ENCODE data around the gene DPH1.

DPH1 gene

DNA sequence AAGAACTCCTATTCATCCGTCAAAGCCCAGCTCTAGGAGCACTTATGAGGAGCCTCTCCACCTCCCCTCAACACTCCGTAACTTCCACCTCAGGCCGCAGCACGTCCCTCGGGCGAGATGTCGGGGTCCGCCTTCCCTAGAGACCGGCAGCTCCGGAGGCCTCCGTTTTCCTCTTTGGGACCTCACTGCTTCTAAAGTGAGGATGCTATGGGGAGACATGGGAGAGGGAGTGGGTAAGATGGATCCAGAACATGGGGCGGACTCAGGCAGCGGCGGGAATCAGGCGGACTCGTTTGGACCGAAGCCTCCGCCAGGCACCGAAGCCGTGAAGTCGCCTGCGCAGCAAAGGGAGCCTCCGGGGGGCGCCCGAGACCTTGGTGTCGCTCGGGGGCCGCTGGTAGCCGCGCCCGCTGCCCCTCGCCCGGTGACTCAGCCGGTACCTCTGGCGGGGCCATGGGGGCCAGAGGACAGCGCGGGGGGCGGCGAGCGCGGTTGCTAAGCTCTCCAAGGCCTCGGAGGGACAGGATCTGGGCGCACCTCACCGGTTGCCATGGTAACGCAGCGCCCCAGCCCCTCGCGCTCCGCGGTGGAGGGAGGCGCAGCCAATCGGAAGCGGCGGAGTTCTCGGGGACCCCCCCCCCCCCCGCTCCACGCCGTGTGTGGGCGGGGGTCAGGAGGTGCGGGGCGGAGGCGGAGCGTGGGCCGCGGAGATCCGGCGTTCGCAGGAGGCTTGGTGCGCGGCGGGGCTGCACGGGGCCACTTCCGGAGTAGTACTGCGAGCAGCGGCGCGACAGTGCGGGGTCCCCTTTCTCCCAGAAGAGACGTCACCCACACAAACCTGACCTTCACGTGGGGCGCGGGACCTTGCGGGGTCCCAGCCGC is 23.7 kb downstream of the DPH1 start:
- Histone ChIP-seq H3K27me3 (ENCODE audit: low read depth, low read length) (no peaks in the 10 kb centered on the region), H3K36me3 (replicated peaks; ENCODE audit: low read depth, low read length) (no peaks in the 10 kb centered on the region), H4K20me1 (ENCODE audit: insufficient read depth, low read length) (no peaks in the 10 kb centered on the region), H3K4me3 (ENCODE audit: low read length) (peak overlapping the region; percentile 84), H3K9ac (ENCODE audit: low read length) (peak overlapping the region; percentile 32; the same call in 1 of the 2 replicates), H3K27ac (ENCODE audit: low read length) (no peak overlapping the region), H3K4me1 (ENCODE audit: low read length) (peaks cover 13% of the 10 kb centered on the region; the same call in 1 of the 2 replicates), H3K4me2 (ENCODE audit: low read length) (peak overlapping the region; percentile 77), H2AFZ (ENCODE audit: low read depth, low read length) (no peak overlapping the region), H3K9me3 (ENCODE audit: insufficient read depth, low read length) (no peaks in the 10 kb centered on the region), H3K79me2 (ENCODE audit: low read length) (no peaks in the 10 kb centered on the region)
- TF ChIP-seq EZH2phosphoT487 (IDR thresholded peaks at IDR 0.05; ENCODE audit: low read depth) = no peak
- TF ChIP-seq, protein P1, sequence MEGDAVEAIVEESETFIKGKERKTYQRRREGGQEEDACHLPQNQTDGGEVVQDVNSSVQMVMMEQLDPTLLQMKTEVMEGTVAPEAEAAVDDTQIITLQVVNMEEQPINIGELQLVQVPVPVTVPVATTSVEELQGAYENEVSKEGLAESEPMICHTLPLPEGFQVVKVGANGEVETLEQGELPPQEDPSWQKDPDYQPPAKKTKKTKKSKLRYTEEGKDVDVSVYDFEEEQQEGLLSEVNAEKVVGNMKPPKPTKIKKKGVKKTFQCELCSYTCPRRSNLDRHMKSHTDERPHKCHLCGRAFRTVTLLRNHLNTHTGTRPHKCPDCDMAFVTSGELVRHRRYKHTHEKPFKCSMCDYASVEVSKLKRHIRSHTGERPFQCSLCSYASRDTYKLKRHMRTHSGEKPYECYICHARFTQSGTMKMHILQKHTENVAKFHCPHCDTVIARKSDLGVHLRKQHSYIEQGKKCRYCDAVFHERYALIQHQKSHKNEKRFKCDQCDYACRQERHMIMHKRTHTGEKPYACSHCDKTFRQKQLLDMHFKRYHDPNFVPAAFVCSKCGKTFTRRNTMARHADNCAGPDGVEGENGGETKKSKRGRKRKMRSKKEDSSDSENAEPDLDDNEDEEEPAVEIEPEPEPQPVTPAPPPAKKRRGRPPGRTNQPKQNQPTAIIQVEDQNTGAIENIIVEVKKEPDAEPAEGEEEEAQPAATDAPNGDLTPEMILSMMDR (IDR thresholded peaks at IDR 0.05; ENCODE audit: low read depth, low read length) = peak; percentile 67

DNA sequence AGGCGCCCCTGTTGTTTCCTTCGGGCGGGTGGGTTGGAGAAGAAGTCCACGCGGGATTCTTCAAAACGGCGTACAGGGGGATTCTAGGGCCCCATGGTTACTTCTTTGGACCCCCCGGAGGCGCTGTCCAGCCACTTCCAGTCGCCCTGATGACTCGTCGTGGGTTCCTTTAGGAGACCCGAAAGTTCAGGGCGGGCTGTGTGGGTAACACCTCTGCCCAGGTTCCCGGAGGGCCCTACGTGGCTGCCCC is 24.2 kb downstream of the DPH1 start:
- Histone ChIP-seq H3K4me1 (ENCODE audit: low read length) (peaks cover 10% of the 10 kb centered on the region; the same call in 1 of the 2 replicates), H4K20me1 (ENCODE audit: insufficient read depth, low read length) (no peaks in the 10 kb centered on the region), H3K79me2 (ENCODE audit: low read length) (no peaks in the 10 kb centered on the region), H3K27ac (ENCODE audit: low read length) (no peak overlapping the region), H3K9ac (ENCODE audit: low read length) (no peak overlapping the region), H3K27me3 (ENCODE audit: low read depth, low read length) (no peaks in the 10 kb centered on the region), H2AFZ (ENCODE audit: low read depth, low read length) (no peak overlapping the region), H3K36me3 (replicated peaks; ENCODE audit: low read depth, low read length) (no peaks in the 10 kb centered on the region), H3K4me2 (ENCODE audit: low read length) (peak overlapping the region; percentile 77), H3K9me3 (ENCODE audit: insufficient read depth, low read length) (no peaks in the 10 kb centered on the region), H3K4me3 (ENCODE audit: low read length) (peak overlapping the region; percentile 84)
- TF ChIP-seq EZH2phosphoT487 (IDR thresholded peaks at IDR 0.05; ENCODE audit: low read depth) = no peak
- TF ChIP-seq, protein P1 (IDR thresholded peaks at IDR 0.05; ENCODE audit: low read depth, low read length) = no peak

DNA sequence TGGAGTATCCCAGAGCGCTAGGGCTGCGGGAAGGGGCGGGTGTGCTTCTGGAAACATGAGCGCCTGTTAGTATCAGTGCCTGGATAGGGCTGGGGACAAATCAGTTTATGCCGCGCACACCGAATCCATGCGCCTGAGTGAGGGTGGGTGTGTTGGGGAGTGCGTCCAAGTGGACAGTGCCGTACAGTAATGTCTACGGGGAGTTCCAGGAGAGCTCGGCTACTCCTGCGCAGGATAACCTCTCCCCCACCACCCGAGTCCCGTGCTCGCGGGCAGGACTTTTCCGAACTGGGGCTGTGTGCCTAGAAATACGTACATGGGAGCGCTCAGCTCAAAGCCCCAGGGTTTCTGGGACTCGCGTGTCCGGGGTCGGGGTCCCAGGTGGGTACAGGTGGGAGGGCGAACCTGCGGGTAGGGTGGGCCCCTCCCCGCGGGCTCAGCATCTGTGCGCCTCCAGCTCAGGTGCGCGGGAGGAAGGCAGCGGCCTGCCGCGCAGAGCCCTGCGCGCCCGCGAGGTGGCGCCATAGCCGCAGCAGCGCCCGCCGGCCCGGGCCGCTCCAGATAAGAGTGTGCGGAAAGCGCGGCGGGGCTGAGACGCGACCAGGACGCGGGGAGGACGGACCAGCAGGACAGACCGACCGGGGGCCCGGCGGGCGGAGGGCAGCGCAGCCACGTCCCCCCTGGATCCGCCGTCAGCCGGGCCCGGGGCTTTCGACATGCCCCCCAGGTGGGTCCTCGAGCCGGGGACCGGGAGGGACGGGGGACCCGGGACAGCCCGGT is 24.7 kb downstream of the DPH1 start, which contains the start of gene HIC1:
Gene HIC1 (plus strand): TSS at position 592 of the 780 bp plus-strand sequence. CDS start 1,588 bp downstream, outside the sequence.
- Histone ChIP-seq H3K27ac (ENCODE audit: low read length) (no peak within 1 kb of the TSS), H3K4me1 (ENCODE audit: low read length) (peaks cover 9% of the 10 kb centered on the region; the same call in 1 of the 2 replicates), H3K9ac (ENCODE audit: low read length) (peak within 1 kb of the TSS; percentile 22; the same call in 1 of the 2 replicates)

More for the DNA sequence above, 24.7 kb downstream of the DPH1 start, which contains the start of gene HIC1:
- no peaks in the 10 kb centered on the region for H3K9me3 ChIP-seq (ENCODE audit: insufficient read depth, low read length)
- H4K20me1 ChIP-seq (ENCODE audit: insufficient read depth, low read length) = no peaks in the 10 kb centered on the region
- TF ChIP-seq EZH2phosphoT487 (IDR thresholded peaks at IDR 0.05; ENCODE audit: low read depth) = no peak
- TF ChIP-seq, protein P1 (IDR thresholded peaks at IDR 0.05; ENCODE audit: low read depth, low read length) = peak; percentile 63
- H2AFZ ChIP-seq (ENCODE audit: low read depth, low read length) = no peak within 1 kb of the TSS
- H3K27me3 ChIP-seq (ENCODE audit: low read depth, low read length) = no peaks in the 10 kb centered on the region
- H3K4me3 ChIP-seq (ENCODE audit: low read length) = peak within 1 kb of the TSS; percentile 84
- no peaks in the 10 kb centered on the region for H3K79me2 ChIP-seq (ENCODE audit: low read length)
- peak within 1 kb of the TSS; percentile 77 for H3K4me2 ChIP-seq (ENCODE audit: low read length)
- no peaks in the 10 kb centered on the region for H3K36me3 ChIP-seq (replicated peaks; ENCODE audit: low read depth, low read length)
